Upper lobe of left lung (tissue), 6 donors: ENCODE measurements around the gene NT5C2. TPM values are rescaled to one million over a fixed set of nuclear protein-coding genes. Genes with fewer than 3 reads are reported as not detected.
A peak's percentile ranks its signal among the peaks of the same experiment; 100 is the strongest.

Source experiments
- ATAC-seq, 2 donors: fragments of 200-7000 bp; cut with Tn5 transposase; one replicate each; pipeline ENCODE4 v1.9.1; 2022; ENCODE audit warnings: mild to moderate bottlenecking in 2 of 2, moderate library complexity in 2 of 2; ENCODE audit not compliant: low FRiP score in 2 of 2
- DNase-seq, 2 donors: peaks; one replicate each; pipeline ENCODE4 v3.0.0-alpha.2; 2019 to 2020
- H3K27ac ChIP-seq, 4 donors: fragments of 200-600 bp; sonication (generic); one replicate each; pipeline ENCODE4 v1.5.1; 2016 to 2019
- H3K27me3 ChIP-seq, 4 donors: fragments of 200-600 bp; sonication (generic); one replicate each; pipeline ENCODE4 v1.5.1; 2017 to 2019
- H3K36me3 ChIP-seq, 4 donors: fragments of 200-600 bp; sonication (generic); one replicate each; pipeline ENCODE4 v1.5.1; 2016 to 2019
- H3K4me1 ChIP-seq, 4 donors: fragments of 200-600 bp; sonication (generic); one replicate each; pipeline ENCODE4 v1.5.1; 2018 to 2019
- H3K4me3 ChIP-seq, 4 donors: fragments of 200-600 bp; sonication (generic); one replicate each; pipeline ENCODE4 v1.5.1; 2017 to 2019; ENCODE audit warnings: mild to moderate bottlenecking in 2 of 4, moderate library complexity in 1 of 4
- H3K9me3 ChIP-seq, 4 donors: fragments of 200-600 bp; sonication (generic); one replicate each; pipeline ENCODE4 v1.5.1; 2018 to 2019
- EP300 ChIP-seq, 4 donors: sonication (generic); formaldehyde crosslinking; IDR thresholded peaks; one replicate each; pipeline ENCODE4 v1.5.1; 2017; ENCODE audit warnings: antibody characterized with exemption in 4 of 4, control low read depth in 2 of 4
- POLR2A ChIP-seq, 4 donors: fragments of 450-650 bp; IDR thresholded peaks; one replicate each; pipeline ENCODE4 v1.5.1; 2016 to 2017; ENCODE audit warnings: antibody characterized with exemption in 4 of 4, mild to moderate bottlenecking in 2 of 4
- POLR2AphosphoS5 ChIP-seq, 2 donors: sonication (generic); formaldehyde crosslinking; IDR thresholded peaks; one replicate each; pipeline ENCODE4 v1.5.1; 2017; ENCODE audit warnings: antibody characterized with exemption in 2 of 2
- WGBS, 2 donors: methylation state at CpG; one replicate each; pipeline ENCODE4 v1.1.5; 2017 to 2018; 5-methylcytosine and 5-hydroxymethylcytosine counted together
- total RNA-seq, 6 donors: library from RNA; depleted of rRNA in 4 of 6; stranded (reverse); fragments of >200 nt in 4 of 6; gene quantifications; one replicate each; pipeline versions ENCODE4 v1.1.0 to v1.2.1, GENCODE V29; 2016 to 2021
- TF ChIP-seq, protein P1 (sequence below), 6 experiments: fragments of 450-650 bp in 4 of 6; fragments of 200-600 bp in 2 of 6; sonication (generic) in 2 of 6; IDR thresholded peaks; one replicate each; pipeline ENCODE4 v1.5.1; 2016 to 2019; ENCODE audit warnings: antibody characterized with exemption in 6 of 6
- donor health status: DM: no; HTN: no; CAD: no; lungs with moderate emphysema.
- donor health status: DM: no; HTN: yes; CAD: no; lungs with severe emphysema.

Gene NT5C2
- total RNA-seq, 6 donors from 2014 or later: 47.4 to 122 (median 85.1) TPM

DNA sequence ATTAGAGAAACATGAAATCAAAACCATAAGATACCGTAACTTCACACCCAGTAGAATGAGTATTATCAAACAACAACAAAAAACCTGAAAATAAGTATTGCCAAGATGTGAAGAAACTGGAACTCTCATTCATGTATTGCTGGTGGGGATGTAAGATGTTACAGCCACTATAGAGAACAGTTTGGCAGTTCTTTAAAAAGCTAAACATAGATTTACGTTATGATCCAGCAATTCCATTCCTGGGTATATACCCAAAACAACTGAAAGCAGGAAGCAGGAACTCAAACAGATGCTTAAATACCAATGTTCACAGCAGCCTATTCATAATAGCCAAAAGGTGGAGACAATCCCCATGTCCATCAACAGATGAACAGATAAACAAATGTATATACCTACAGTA lies 72.5 kb downstream of the NT5C2 start:
- peaks cover 0 to 6% (median 0%) of the 10 kb centered on the region in 4 donors for H3K36me3 ChIP-seq
- WGBS, 2 donors: 61 to 77% methylated on average over 2 of the region's 2 CpGs
- TF ChIP-seq POLR2AphosphoS5 (IDR thresholded peaks at IDR 0.05): no peak
- TF ChIP-seq, protein P1, sequence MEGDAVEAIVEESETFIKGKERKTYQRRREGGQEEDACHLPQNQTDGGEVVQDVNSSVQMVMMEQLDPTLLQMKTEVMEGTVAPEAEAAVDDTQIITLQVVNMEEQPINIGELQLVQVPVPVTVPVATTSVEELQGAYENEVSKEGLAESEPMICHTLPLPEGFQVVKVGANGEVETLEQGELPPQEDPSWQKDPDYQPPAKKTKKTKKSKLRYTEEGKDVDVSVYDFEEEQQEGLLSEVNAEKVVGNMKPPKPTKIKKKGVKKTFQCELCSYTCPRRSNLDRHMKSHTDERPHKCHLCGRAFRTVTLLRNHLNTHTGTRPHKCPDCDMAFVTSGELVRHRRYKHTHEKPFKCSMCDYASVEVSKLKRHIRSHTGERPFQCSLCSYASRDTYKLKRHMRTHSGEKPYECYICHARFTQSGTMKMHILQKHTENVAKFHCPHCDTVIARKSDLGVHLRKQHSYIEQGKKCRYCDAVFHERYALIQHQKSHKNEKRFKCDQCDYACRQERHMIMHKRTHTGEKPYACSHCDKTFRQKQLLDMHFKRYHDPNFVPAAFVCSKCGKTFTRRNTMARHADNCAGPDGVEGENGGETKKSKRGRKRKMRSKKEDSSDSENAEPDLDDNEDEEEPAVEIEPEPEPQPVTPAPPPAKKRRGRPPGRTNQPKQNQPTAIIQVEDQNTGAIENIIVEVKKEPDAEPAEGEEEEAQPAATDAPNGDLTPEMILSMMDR (IDR thresholded peaks at IDR 0.05): no peak
- H3K4me1 ChIP-seq: peaks cover 18 to 28% (median 23%) of the 10 kb centered on the region in 4 donors
- H3K27ac ChIP-seq: no peak overlapping the region
- no peaks in the 10 kb centered on the region for H3K9me3 ChIP-seq
- no peak overlapping the region for H3K4me3 ChIP-seq
- DNase-seq (no peak), ATAC-seq (no peak)
- H3K27me3 ChIP-seq: no peaks in the 10 kb centered on the region

GRCh38 chr10:103117247-103117646 lies 75.8 kb downstream of the NT5C2 start:
- DNase-seq (no peak), ATAC-seq (no peak)
- Histone ChIP-seq H3K4me1 (peaks cover 11 to 23% (median 18%) of the 10 kb centered on the region in 4 donors), H3K4me3 (no peak overlapping the region), H3K27me3 (no peaks in the 10 kb centered on the region), H3K9me3 (no peaks in the 10 kb centered on the region), H3K36me3 (no peaks in the 10 kb centered on the region), H3K27ac (no peak overlapping the region)
- no peak for TF ChIP-seq EP300 (IDR thresholded peaks at IDR 0.05)
- TF ChIP-seq POLR2AphosphoS5 (IDR thresholded peaks at IDR 0.05): no peak
- TF ChIP-seq, protein P1 (IDR thresholded peaks at IDR 0.05): no peak
- no peak for TF ChIP-seq POLR2A (IDR thresholded peaks at IDR 0.05)
- WGBS, 2 donors: 95 to 98% methylated on average over 2 of the region's 2 CpGs

DNA sequence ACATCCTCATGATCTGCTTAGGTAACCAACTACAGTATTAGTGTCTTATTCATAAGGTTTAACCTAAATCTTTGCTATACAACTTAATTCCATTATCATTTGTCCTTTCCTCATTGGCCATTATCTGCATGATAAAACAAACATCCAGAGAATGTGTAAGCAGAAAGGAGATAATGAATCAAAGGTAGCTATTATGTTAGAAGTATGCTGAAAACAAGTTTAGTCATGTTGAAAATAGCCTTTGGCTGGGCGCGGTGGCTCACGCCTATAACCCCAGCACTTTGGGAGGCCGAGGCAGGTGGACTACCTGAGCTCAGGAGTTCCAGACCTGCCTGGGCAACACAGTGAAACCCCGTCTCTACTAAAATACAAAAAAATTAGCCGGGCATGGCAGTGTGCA lies 78.2 kb downstream of the NT5C2 start:
- no peak overlapping the region for H3K27ac ChIP-seq
- TF ChIP-seq EP300 (IDR thresholded peaks at IDR 0.05): no peak
- no peak for TF ChIP-seq POLR2AphosphoS5 (IDR thresholded peaks at IDR 0.05)
- TF ChIP-seq, protein P1 (IDR thresholded peaks at IDR 0.05): no peak
- TF ChIP-seq POLR2A (IDR thresholded peaks at IDR 0.05): no peak
- H3K27me3 ChIP-seq: no peaks in the 10 kb centered on the region
- ATAC-seq: no peak
- DNase-seq: no peak
- no peaks in the 10 kb centered on the region for H3K9me3 ChIP-seq
- no peak overlapping the region for H3K4me3 ChIP-seq
- peaks cover 11 to 30% (median 27%) of the 10 kb centered on the region in 4 donors for H3K4me1 ChIP-seq
- peaks cover 0 to 4% (median 0%) of the 10 kb centered on the region in 4 donors for H3K36me3 ChIP-seq
- WGBS, 2 donors: 90 to 93% methylated on average over 6 of the region's 6 CpGs

- no peaks in the 10 kb centered on the region for H3K27me3 ChIP-seq
- H3K4me1 ChIP-seq: peaks cover 11 to 31% (median 27%) of the 10 kb centered on the region in 4 donors
- H3K9me3 ChIP-seq: no peaks in the 10 kb centered on the region
- no peak overlapping the region for H3K4me3 ChIP-seq
- no peak for TF ChIP-seq POLR2A (IDR thresholded peaks at IDR 0.05)
- no peak for TF ChIP-seq POLR2AphosphoS5 (IDR thresholded peaks at IDR 0.05)
- no peak for TF ChIP-seq EP300 (IDR thresholded peaks at IDR 0.05)
- TF ChIP-seq, protein P1 (IDR thresholded peaks at IDR 0.05): no peak
- peaks cover 0 to 8% (median 3%) of the 10 kb centered on the region in 4 donors for H3K36me3 ChIP-seq
- ATAC-seq (no peak), DNase-seq (no peak)
- WGBS, 2 donors: 76 to 79% methylated on average over 4 of the region's 4 CpGs
- H3K27ac ChIP-seq: peak overlapping the region in 3 of 4 donors; percentile 14 to 77 (median 58)
Measured at GRCh38 chr10:103111918-103112877, 80.9 kb downstream of the NT5C2 start.
